ENCODE data around the gene C19orf38.

GRCh38 chr19:10802479-10802878 is 45.7 kb upstream of the C19orf38 start:
- TF ChIP-seq POLR2A (IDR thresholded peaks at IDR 0.05) (no peak), CTCF (IDR thresholded peaks at IDR 0.05) (no peak)

All from Peyer's patch (tissue), 4 donors.